ENCODE data around the gene RAD51B. TPM values are rescaled to one million over a fixed set of nuclear protein-coding genes. Genes with fewer than 3 reads are reported as not detected.
A peak's percentile ranks its signal among the peaks of the same experiment; 100 is the strongest.
"Not testable (repeated sequence)": the region's sequence is repeated elsewhere in the genome, so short reads cannot be mapped to it uniquely, and the experiment has no call there.

Gene RAD51B
- total RNA-seq, 1 donor from 2014 or later: 16.7 TPM

DNA sequence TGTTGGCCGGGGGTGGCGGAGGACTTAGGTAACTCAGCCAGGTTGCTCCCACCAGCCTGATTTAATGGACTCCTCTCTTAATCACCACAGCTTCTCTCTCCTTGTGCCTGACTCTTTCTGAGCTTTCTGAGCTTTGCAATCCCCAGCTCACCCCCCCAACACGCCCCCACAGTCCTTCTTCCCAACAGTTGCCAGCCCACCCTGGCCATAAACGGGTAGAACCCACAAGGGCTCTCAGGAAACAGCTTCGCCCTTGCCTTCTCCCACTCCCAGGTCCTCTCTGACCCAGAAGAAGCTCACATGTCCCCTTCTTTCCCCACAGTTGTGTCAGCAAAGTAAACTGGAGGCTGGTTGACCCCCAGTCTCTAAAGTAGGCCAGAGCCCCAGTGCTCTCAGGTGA lies 940.4 kb downstream of the RAD51B start:
- DNase-seq (ENCODE audit: low read depth, low spot score): no peak
- Mint-ChIP-seq H3K4me3 (no peak overlapping the region), H3K36me3 (ENCODE audit: low read depth) (no peaks in the 10 kb centered on the region), H3K9me3 (peaks cover 2% of the 10 kb centered on the region), H3K27ac (ENCODE audit: unreplicated experiment) (peak overlapping the region; percentile 12), H3K4me1 (peaks cover 35% of the 10 kb centered on the region), H3K27me3 (ENCODE audit: low read depth) (no peaks in the 10 kb centered on the region)
- TF ChIP-seq, protein P1, sequence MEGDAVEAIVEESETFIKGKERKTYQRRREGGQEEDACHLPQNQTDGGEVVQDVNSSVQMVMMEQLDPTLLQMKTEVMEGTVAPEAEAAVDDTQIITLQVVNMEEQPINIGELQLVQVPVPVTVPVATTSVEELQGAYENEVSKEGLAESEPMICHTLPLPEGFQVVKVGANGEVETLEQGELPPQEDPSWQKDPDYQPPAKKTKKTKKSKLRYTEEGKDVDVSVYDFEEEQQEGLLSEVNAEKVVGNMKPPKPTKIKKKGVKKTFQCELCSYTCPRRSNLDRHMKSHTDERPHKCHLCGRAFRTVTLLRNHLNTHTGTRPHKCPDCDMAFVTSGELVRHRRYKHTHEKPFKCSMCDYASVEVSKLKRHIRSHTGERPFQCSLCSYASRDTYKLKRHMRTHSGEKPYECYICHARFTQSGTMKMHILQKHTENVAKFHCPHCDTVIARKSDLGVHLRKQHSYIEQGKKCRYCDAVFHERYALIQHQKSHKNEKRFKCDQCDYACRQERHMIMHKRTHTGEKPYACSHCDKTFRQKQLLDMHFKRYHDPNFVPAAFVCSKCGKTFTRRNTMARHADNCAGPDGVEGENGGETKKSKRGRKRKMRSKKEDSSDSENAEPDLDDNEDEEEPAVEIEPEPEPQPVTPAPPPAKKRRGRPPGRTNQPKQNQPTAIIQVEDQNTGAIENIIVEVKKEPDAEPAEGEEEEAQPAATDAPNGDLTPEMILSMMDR (conservative IDR thresholded peaks at IDR 0.05): no peak

DNA sequence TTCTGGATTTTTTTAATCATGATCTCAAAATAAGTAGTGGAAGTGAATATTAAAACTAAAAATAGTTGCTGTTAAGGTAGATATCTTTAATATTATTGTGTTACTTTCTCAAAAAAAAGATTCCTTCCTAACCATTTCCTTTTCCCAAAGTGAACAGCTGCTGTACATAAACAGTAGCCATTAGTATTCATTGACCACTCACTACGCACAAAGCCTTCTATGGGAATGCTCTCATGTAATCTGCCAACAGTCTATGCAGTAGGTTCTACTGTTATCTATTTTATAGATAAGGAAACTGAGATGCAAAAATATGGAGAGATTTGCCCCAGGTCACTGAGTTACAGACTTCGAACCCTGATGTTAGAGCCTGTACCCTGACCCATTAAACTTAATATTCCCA lies 941.2 kb downstream of the RAD51B start:
- H3K27ac Mint-ChIP-seq (ENCODE audit: unreplicated experiment): no peak overlapping the region

DNA sequence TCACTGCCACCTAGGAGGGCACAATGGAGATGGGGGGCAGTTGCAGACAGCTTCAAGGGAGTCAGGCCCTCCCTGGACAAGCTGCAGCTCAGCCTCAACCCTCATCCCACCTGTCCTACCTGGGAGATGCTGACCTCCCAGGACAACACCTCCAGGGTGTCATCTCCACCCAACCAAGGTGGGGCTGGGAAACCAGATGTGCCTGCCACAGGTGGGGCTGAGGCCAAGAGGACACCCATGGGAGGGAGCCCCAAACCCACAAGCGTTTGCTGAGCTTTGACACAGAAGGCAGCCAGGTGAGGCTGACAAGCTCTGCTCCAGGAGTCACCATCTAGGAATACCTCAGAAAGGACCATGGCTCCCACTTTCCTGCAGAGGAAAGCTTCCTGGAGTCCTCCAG lies 941.8 kb downstream of the RAD51B start:
- no peak overlapping the region for H3K27ac Mint-ChIP-seq (ENCODE audit: unreplicated experiment)
- H3K9me3 Mint-ChIP-seq: no peaks in the 10 kb centered on the region

More for the DNA sequence above, 941.2 kb downstream of the RAD51B start:
- H3K4me1 Mint-ChIP-seq: peaks cover 35% of the 10 kb centered on the region
- TF ChIP-seq, protein P1 (conservative IDR thresholded peaks at IDR 0.05): no peak
- no peaks in the 10 kb centered on the region for H3K27me3 Mint-ChIP-seq (ENCODE audit: low read depth)
- H3K4me3 Mint-ChIP-seq: no peak overlapping the region
- no peaks in the 10 kb centered on the region for H3K36me3 Mint-ChIP-seq (ENCODE audit: low read depth)
- peaks cover 2% of the 10 kb centered on the region for H3K9me3 Mint-ChIP-seq
- DNase-seq (ENCODE audit: low read depth, low spot score): no peak

DNA sequence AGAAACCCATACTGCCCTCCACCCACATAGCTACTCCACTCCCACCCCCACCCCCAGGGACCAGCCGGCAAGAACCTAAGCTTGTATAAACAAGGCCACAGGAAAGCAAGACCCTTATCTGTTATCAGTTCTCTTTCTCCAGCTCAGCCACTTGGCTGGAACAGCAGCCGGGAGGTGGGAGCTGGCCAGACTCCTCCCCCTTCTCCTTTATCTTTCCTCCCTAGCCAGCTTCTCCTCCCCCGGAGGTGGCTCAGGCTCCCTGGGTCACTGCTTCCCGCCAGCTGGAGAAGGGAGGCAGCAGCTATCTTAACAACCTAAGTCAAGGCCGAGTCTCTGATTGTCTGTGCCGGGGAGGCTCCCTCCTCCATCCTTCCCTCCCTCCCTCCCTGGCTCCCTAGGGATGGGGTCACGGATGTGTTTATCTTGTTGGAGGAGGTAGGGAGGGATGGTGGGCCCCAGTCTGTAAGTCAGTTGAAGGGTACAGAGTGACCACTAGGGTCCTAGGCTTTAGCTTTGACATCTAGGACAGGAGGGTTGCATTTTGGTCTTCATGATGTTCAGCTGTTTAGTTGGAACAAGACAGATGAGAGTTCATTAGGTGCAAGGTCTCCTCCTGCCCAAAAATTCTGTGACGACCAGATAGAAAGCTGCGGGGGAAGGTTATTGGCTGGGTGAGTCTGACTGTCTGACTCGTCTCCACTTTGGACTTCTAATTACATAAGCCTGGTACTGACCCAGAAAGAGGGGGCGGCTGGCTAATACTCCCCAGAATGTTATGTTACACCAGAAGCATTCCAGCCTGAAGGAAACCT lies 943.6 kb downstream of the RAD51B start:
- Mint-ChIP-seq H3K4me3 (no peak overlapping the region), H3K27ac (ENCODE audit: unreplicated experiment) (peak overlapping the region; percentile 83), H3K4me1 (peaks cover 28% of the 10 kb centered on the region), H3K9me3 (no peaks in the 10 kb centered on the region), H3K27me3 (ENCODE audit: low read depth) (no peaks in the 10 kb centered on the region), H3K36me3 (ENCODE audit: low read depth) (no peaks in the 10 kb centered on the region)
- TF ChIP-seq, protein P1 (conservative IDR thresholded peaks at IDR 0.05): no peak
- DNase-seq (ENCODE audit: low read depth, low spot score): no peak

More for the DNA sequence above, 941.8 kb downstream of the RAD51B start:
- peaks cover 30% of the 10 kb centered on the region for H3K4me1 Mint-ChIP-seq
- no peak for DNase-seq (ENCODE audit: low read depth, low spot score)
- no peak overlapping the region for H3K4me3 Mint-ChIP-seq
- no peaks in the 10 kb centered on the region for H3K36me3 Mint-ChIP-seq (ENCODE audit: low read depth)
- H3K27me3 Mint-ChIP-seq (ENCODE audit: low read depth): no peaks in the 10 kb centered on the region
- TF ChIP-seq, protein P1 (conservative IDR thresholded peaks at IDR 0.05): no peak

DNA sequence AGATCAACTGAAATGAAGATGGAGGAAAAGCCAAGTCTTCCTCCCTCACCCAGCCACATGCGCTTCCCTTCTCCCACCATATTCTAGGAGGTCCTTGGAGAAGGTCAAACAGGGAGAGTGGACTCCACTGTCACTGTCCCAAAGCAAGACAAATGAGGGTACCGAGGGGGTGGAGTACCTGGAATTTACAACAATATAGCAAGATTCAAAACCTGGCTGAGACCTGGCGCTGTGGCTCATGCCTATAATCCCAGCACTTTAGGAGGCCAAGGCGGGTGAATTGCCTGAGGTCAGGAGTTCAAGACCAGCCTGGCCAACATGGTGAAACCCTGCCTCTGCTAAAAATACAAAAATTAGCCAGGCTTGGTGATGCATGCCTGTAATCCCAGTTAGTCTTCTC lies 944.3 kb downstream of the RAD51B start:
- not testable (repeated sequence) for H3K9me3 Mint-ChIP-seq; H3K4me3 Mint-ChIP-seq; DNase-seq (ENCODE audit: low read depth, low spot score); H3K27me3 Mint-ChIP-seq (ENCODE audit: low read depth); H3K36me3 Mint-ChIP-seq (ENCODE audit: low read depth); H3K27ac Mint-ChIP-seq (ENCODE audit: unreplicated experiment)
- H3K4me1 Mint-ChIP-seq: peaks cover 25% of the 10 kb centered on the region
